ENCODE measurements around the gene IL16. TPM values are rescaled to one million over a fixed set of nuclear protein-coding genes. Genes with fewer than 3 reads are reported as not detected.

IL16 gene
- total and polyA plus RNA-seq, 4 donors, result 4.3 to 6.6 (median 5.1) TPM

GRCh38 chr15:81334768-81335435 lies 138.2 kb downstream of the IL16 start:
- peaks cover 3% of the 10 kb centered on the region for H3K4me1 ChIP-seq (ENCODE audit: control insufficient read depth, insufficient read depth, low read length)
- DNase-seq (ENCODE audit: low read depth in 4 of 6, low spot score in 6 of 6), result peak in 1 of 6 donors; percentile 47
- H3K4me3 ChIP-seq (ENCODE audit: low read depth, low read length), result no peak overlapping the region
- 91% methylated on average over 8 of the region's 10 CpGs for WGBS (ENCODE audit: insufficient coverage)
- no peaks in the 10 kb centered on the region for H3K9me3 ChIP-seq (ENCODE audit: control insufficient read depth, insufficient read depth, low read length)
- no peaks in the 10 kb centered on the region for H3K27me3 ChIP-seq (ENCODE audit: control insufficient read depth, insufficient read depth, low read length)
- peaks cover 3% of the 10 kb centered on the region for H3K36me3 ChIP-seq (ENCODE audit: control insufficient read depth, insufficient read depth, low read length)
- no peak overlapping the region for H3K27ac ChIP-seq (ENCODE audit: low read depth, low read length)

GRCh38 chr15:81335631-81336030 lies 139.0 kb downstream of the IL16 start:
- Histone ChIP-seq H3K4me1 (ENCODE audit: control insufficient read depth, insufficient read depth, low read length) (peaks cover 3% of the 10 kb centered on the region), H3K36me3 (ENCODE audit: control insufficient read depth, insufficient read depth, low read length) (peaks cover 3% of the 10 kb centered on the region), H3K4me3 (ENCODE audit: low read depth, low read length) (no peak overlapping the region), H3K9me3 (ENCODE audit: control insufficient read depth, insufficient read depth, low read length) (no peaks in the 10 kb centered on the region), H3K27ac (ENCODE audit: low read depth, low read length) (no peak overlapping the region), H3K27me3 (ENCODE audit: control insufficient read depth, insufficient read depth, low read length) (no peaks in the 10 kb centered on the region)
- WGBS (ENCODE audit: insufficient coverage), result 58% methylated on average over 2 of the region's 4 CpGs
- peak in 1 of 6 donors; percentile 76 for DNase-seq (ENCODE audit: low read depth in 4 of 6, low spot score in 6 of 6)

DNA sequence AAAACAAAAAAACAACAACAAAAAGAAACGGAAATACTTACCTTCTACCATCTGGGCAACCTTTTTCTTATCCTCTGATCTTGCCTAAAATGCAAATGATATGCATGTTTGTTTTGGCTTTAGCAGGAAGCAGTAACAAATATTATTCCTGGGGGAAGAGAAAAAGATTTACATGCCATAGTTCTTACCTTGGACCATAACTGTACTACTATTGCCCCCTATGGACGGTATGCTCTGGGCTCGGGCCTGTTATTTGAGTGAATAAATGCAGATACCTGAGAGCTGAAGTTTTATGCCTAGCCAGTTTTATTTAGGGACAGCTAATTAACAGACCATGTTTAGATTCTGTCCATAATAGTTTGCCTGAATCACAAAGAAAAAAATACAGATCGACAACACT lies 139.9 kb downstream of the IL16 start:
- Histone ChIP-seq H3K27me3 (ENCODE audit: control insufficient read depth, insufficient read depth, low read length) (no peaks in the 10 kb centered on the region), H3K4me1 (ENCODE audit: control insufficient read depth, insufficient read depth, low read length) (peaks cover 3% of the 10 kb centered on the region), H3K36me3 (ENCODE audit: control insufficient read depth, insufficient read depth, low read length) (peaks cover 3% of the 10 kb centered on the region), H3K4me3 (ENCODE audit: low read depth, low read length) (no peak overlapping the region), H3K27ac (ENCODE audit: low read depth, low read length) (no peak overlapping the region), H3K9me3 (ENCODE audit: control insufficient read depth, insufficient read depth, low read length) (no peaks in the 10 kb centered on the region)
- DNase-seq (ENCODE audit: low read depth in 4 of 6, low spot score in 6 of 6), result peak in 1 of 6 donors; percentile 33
- no CpG with 5 or more reads among the region's 4 CpGs for WGBS (ENCODE audit: insufficient coverage)

GRCh38 chr15:81337241-81337640 lies 140.6 kb downstream of the IL16 start:
- Histone ChIP-seq H3K4me1 (ENCODE audit: control insufficient read depth, insufficient read depth, low read length) (peaks cover 3% of the 10 kb centered on the region), H3K27me3 (ENCODE audit: control insufficient read depth, insufficient read depth, low read length) (no peaks in the 10 kb centered on the region), H3K4me3 (ENCODE audit: low read depth, low read length) (no peak overlapping the region), H3K36me3 (ENCODE audit: control insufficient read depth, insufficient read depth, low read length) (peaks cover 3% of the 10 kb centered on the region), H3K27ac (ENCODE audit: low read depth, low read length) (no peak overlapping the region), H3K9me3 (ENCODE audit: control insufficient read depth, insufficient read depth, low read length) (no peaks in the 10 kb centered on the region)
- DNase-seq (ENCODE audit: low read depth in 4 of 6, low spot score in 6 of 6), result no peak
- WGBS (ENCODE audit: insufficient coverage), result 86% methylated on average over 3 of the region's 3 CpGs

GRCh38 chr15:81337713-81338157 lies 141.1 kb downstream of the IL16 start:
- Histone ChIP-seq H3K4me1 (ENCODE audit: control insufficient read depth, insufficient read depth, low read length) (peaks cover 3% of the 10 kb centered on the region), H3K36me3 (ENCODE audit: control insufficient read depth, insufficient read depth, low read length) (no peaks in the 10 kb centered on the region), H3K27me3 (ENCODE audit: control insufficient read depth, insufficient read depth, low read length) (no peaks in the 10 kb centered on the region), H3K27ac (ENCODE audit: low read depth, low read length) (no peak overlapping the region), H3K4me3 (ENCODE audit: low read depth, low read length) (no peak overlapping the region), H3K9me3 (ENCODE audit: control insufficient read depth, insufficient read depth, low read length) (no peaks in the 10 kb centered on the region)
- DNase-seq (ENCODE audit: low read depth in 4 of 6, low spot score in 6 of 6), result peak in 1 of 6 donors; percentile 29
- 76% methylated on average over 6 of the region's 9 CpGs for WGBS (ENCODE audit: insufficient coverage)

DNA sequence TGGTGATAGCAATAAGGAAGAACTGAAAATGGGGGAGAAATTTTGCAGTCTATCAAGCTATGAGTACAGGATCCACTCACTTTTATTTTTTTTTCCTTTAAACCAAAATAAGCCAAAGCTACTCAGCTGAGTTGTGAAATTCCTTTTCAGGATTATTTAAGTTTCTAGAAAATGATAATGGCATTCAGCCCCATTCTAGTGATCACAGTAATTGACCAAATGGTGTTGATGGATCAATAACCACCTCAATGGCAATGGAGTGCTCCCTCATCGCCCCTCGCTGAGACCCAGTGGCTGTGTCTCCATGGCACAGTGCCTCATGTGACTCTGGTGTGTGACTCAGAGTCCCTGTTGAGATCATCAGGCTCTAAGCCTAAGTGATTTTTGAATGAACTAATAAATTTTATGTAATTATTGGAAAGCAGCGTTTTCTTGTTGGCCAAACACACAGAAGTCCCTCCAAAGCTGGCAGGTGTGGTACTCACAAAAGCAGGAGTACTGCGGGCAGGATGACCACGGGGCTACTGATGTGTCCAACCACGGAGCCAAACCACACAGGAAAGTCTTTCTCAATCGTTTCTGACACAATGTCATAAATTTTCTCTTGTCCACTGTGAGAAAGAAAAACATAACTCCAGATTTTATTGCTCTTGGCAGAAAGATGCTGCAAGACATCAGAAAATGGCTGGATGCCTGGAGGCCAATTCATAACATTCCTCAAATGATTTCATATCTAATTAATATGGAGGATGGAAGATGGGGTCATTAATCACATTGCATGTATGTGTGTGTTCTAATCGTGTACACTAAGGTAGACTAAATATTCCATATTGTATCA lies 141.7 kb downstream of the IL16 start:
- Histone ChIP-seq H3K9me3 (ENCODE audit: control insufficient read depth, insufficient read depth, low read length) (no peaks in the 10 kb centered on the region), H3K4me3 (ENCODE audit: low read depth, low read length) (no peak overlapping the region), H3K4me1 (ENCODE audit: control insufficient read depth, insufficient read depth, low read length) (peaks cover 3% of the 10 kb centered on the region), H3K27ac (ENCODE audit: low read depth, low read length) (no peak overlapping the region), H3K27me3 (ENCODE audit: control insufficient read depth, insufficient read depth, low read length) (no peaks in the 10 kb centered on the region), H3K36me3 (ENCODE audit: control insufficient read depth, insufficient read depth, low read length) (no peaks in the 10 kb centered on the region)
- WGBS (ENCODE audit: insufficient coverage), result 72% methylated on average over 4 of the region's 8 CpGs
- peak in 2 of 6 donors; percentile 45 to 67 for DNase-seq (ENCODE audit: low read depth in 4 of 6, low spot score in 6 of 6)

DNA sequence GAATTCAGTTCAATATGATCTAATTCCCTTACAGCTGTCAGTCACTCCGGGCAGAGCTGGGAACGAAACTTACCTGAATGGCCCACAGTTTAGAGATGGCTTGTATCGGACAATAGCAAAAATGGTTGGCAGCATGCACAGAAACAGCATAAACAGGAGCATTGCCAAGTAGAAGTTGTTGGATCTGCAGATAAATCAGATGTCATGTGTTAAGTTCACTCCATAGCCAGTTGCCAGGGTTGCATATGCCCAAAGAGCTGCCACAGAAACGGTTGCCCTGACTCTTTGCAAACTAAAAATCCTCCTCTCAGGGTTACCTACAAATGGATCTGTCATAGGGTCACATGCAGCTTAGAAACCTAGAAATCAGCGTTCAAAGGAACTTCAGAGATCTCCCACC lies 142.6 kb downstream of the IL16 start:
- peak in 1 of 6 donors; percentile 12 for DNase-seq (ENCODE audit: low read depth in 4 of 6, low spot score in 6 of 6)
- Histone ChIP-seq H3K4me1 (ENCODE audit: control insufficient read depth, insufficient read depth, low read length) (peaks cover 3% of the 10 kb centered on the region), H3K27me3 (ENCODE audit: control insufficient read depth, insufficient read depth, low read length) (no peaks in the 10 kb centered on the region), H3K27ac (ENCODE audit: low read depth, low read length) (no peak overlapping the region), H3K9me3 (ENCODE audit: control insufficient read depth, insufficient read depth, low read length) (no peaks in the 10 kb centered on the region), H3K36me3 (ENCODE audit: control insufficient read depth, insufficient read depth, low read length) (no peaks in the 10 kb centered on the region), H3K4me3 (ENCODE audit: low read depth, low read length) (no peak overlapping the region)
- 67% methylated on average over 3 of the region's 5 CpGs for WGBS (ENCODE audit: insufficient coverage)

- WGBS (ENCODE audit: insufficient coverage), result 0% methylated on average over 1 of the region's 4 CpGs
Observed at GRCh38 chr15:81339851-81340250, 143.2 kb downstream of the IL16 start.

GRCh38 chr15:81341351-81341750 lies 144.7 kb downstream of the IL16 start:
- Histone ChIP-seq H3K4me1 (ENCODE audit: control insufficient read depth, insufficient read depth, low read length) (no peaks in the 10 kb centered on the region), H3K36me3 (ENCODE audit: control insufficient read depth, insufficient read depth, low read length) (no peaks in the 10 kb centered on the region), H3K9me3 (ENCODE audit: control insufficient read depth, insufficient read depth, low read length) (no peaks in the 10 kb centered on the region), H3K27ac (ENCODE audit: low read depth, low read length) (no peak overlapping the region), H3K27me3 (ENCODE audit: control insufficient read depth, insufficient read depth, low read length) (no peaks in the 10 kb centered on the region), H3K4me3 (ENCODE audit: low read depth, low read length) (no peak overlapping the region)
- no peak for DNase-seq (ENCODE audit: low read depth in 4 of 6, low spot score in 6 of 6)
- WGBS (ENCODE audit: insufficient coverage), result 100% methylated on average over 3 of the region's 4 CpGs

More at GRCh38 chr15:81339851-81340250, 143.2 kb downstream of the IL16 start:
- Histone ChIP-seq H3K36me3 (ENCODE audit: control insufficient read depth, insufficient read depth, low read length) (no peaks in the 10 kb centered on the region), H3K27me3 (ENCODE audit: control insufficient read depth, insufficient read depth, low read length) (no peaks in the 10 kb centered on the region), H3K27ac (ENCODE audit: low read depth, low read length) (no peak overlapping the region), H3K4me1 (ENCODE audit: control insufficient read depth, insufficient read depth, low read length) (no peaks in the 10 kb centered on the region), H3K9me3 (ENCODE audit: control insufficient read depth, insufficient read depth, low read length) (no peaks in the 10 kb centered on the region), H3K4me3 (ENCODE audit: low read depth, low read length) (no peak overlapping the region)
- no peak for DNase-seq (ENCODE audit: low read depth in 4 of 6, low spot score in 6 of 6)
